Germinal center (tissue), 1 donor: ENCODE measurements around the gene MANBA.
"Not testable (repeated sequence)": the region's sequence is repeated elsewhere in the genome, so short reads cannot be mapped to it uniquely, and the experiment has no call there.

ENCODE experiments used
- DNase-seq: peaks from one replicate; pipeline ENCODE4 v3.0.0; 2012; ENCODE audit warnings: mixed read lengths, low spot score

Gene MANBA

DNA sequence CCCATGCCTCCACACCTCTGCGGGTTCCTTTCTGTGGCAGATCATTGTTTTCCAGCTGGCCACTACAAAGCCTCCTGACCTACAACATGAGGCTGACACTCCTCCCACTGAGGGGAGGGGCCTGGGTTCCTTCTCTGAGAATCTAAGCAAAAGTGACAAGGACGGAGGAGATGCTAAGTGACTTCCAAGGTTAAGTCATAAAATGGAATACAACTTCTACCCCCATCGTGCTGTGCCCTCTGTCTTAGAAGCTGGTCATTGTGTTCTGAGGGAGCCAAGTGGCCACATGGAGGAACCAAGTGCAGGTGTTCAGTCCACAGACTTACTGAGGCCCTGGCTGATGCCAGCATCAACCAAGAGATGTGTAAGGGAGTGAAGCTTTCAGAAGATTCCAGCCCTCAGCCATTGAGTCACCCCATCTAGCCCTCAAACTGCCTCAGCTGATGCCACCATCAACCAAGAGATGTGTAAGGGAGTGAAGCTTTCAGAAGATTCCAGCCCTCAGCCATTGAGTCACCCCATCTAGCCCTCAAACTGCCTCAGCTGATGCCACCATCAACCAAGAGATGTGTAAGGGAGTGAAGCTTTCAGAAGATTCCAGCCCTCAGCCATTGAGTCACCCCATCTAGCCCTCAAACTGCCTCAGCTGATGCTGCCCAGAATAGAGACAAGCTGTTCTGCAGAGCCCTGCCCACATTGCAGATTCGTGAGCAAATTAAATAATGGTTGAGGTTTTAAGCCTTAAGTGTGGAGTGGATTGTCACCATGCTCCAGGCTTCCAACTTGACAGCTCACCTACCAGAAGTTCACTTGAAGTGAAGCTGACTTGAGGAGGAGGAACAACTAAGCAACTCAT, 140.8 kb downstream of the MANBA start:
- DNase-seq: not testable (repeated sequence)

DNA sequence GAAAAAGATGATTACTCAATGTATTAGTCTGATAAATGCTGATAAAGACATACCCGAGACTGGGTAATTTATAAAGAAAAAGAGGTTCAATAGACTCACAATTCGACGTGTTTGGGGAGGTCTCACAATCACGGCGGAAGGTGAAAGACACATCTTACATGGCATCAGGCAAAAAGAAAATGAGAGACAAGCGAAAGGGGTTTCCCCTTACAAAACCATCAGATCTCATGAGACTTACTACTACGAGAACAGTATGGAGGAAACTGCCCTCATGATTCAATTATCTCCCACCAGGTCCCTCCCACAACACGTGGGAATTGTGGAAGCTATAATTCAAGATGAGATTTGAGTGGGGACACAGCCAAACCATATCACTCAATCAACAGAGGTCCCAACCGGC, 141.7 kb downstream of the MANBA start:
- not testable (repeated sequence) for DNase-seq

DNA sequence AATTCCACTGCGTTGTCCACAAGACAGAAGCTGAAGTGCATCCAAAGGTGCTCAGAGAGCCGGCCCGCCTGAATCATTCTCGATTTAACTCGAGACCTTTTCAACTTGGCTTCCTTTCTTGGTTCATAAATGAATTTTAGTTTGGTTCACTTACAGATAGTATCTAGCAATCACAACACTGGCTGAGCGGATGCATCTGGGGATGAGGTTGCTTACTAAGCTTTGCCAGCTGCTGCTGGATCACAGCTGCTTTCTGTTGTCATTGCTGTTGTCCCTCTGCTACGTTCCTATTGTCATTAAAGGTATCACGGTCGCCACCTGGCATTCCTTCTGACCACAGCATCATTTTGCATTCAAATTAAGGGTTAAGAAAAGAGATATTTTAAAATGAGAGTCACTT, 144.1 kb downstream of the MANBA start:
- DNase-seq: peak; percentile 61

DNA sequence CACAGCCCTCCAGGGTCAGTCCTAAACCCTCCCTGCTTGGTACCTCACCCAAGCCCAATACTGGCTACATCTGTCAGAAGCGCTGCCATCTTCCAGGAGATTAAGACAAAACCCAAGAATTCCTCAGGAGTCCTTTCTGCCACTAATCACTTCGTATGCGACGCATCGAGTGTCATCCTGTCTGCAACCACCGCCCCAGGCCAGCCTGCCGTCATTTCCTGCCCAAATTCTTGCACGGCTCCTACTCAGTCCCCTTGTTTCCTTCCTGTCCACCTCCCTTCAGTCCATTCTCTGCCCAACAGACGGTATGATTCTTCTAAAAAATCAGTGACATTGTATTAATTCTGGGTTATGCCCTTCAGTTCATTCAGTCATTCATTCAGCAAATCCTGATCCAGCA, 146.0 kb downstream of the MANBA start:
- DNase-seq: no peak

DNA sequence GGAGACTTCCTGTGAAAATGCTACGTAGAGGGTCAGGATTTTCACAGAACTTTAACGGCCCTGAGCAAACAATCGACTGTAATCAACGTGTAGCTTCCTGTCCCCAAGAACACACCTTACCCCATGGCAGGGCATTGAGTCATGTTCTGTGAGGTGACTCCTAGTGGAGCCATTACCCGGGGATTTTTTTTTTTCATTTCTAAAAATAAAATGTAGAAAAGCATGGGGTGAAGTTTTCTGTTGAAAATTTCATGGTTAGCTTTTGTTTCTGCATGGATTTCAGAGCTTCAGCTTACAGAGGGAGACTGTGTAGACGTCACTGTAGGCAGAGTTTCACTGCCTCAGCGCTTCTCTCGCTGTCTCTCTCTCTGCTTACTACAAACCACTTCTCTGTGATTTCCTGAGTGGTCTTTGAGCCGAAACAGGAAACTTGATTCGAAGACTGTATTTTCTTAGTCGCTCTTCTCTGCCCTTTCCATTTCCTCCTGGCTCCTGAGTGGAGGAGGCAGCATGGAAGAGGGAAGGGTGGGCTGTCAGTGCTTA, 147.9 kb downstream of the MANBA start:
- no peak for DNase-seq

DNA sequence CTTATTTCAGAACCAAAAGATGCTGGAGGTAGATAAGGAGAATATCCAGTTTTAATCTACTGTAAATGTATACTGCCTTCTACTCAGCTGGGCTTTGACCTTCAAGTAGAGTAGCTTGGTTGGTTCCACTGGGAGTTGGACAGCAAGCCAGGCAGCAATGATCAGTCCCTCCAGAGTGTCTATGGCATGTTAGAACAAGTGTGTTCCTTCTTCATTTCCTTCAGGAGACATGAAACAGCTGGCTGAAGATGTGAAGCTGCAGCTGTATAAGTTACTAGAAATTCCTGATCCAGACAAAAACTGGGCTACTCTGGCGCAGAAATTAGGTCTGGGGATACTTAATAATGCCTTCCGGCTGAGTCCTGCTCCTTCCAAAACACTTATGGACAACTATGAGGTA, 148.6 kb downstream of the MANBA start:
- no peak for DNase-seq

DNA sequence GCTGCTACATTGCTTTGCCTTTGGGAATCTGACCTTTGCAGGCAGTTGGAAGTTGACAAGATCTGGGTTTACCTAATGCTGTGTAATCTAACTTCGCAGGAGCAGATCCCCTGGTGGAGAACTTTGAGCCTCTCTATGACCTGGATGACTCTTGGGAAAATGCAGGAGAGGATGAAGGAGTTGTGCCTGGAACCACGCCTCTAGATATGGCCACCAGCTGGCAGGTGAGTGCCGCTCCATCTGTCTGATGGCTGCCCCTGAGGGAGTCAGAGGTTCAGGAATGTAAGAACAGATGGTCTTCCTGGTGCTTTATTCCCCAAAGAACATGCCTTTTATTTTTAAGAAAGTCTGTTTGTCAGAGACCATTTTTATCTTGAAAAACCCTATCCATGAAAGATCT, 150.3 kb downstream of the MANBA start:
- DNase-seq: no peak

DNA sequence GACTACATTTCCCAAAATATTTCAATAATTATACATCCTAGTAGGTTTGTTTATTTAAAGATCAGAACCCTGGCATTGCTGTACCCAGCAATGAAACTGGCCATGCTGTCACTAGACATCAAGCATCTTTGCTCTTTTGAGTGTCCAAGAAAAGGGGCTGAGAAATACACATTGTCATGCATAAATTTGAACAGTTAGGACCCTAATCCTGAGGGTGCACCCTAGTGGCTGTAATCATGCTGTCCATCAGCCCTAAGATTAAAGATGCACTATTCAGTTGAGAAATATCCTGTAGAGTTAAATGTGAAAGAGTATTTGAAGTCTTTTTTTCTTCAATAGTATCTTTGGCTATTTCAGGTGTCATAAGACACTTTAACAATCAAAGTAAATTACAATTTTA, 150.8 kb downstream of the MANBA start:
- DNase-seq: no peak

DNA sequence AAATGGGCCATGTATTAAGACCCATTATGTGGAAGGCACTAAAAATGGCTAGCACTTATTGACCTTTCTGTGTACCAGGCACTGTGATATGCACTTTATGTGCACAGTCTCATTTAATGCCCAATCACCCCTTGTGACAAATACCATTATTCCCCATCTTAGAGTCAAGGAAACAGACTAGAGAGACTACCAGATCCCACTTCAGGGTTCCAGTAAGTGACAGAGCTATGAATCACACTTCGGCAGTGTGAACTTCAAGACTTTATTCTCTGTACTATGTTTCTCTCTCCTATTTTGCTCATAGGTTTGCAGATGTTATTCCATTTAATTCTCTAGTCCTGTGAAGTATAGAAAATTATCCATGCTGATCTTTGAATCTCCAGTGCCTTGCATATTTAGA, 152.6 kb downstream of the MANBA start:
- no peak for DNase-seq

DNA sequence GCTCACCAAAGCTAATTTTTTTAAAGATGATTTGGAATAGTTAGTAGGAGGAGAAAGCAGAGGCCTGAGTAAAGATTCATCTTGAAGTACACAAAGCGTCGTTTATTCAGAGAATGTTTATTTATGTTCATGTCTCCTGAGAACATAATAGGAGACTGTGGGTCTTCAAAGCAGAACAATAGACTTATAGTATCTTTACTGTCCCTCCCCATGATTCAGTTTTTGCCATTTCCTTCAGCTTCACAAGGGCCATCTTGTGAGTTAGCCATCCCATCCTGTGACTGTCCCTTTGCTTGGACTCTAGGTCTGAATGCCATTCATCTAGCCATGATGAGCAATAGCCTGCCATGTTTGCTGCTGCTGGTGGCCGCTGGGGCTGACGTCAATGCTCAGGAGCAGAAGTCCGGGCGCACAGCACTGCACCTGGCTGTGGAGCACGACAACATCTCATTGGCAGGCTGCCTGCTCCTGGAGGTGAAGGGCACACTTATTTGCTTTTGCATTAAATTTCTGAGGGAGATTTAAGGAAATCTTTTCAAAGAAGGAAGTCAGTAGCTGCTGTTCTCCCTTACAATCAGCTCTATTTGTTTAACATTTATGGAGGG, 153.8 kb downstream of the MANBA start:
- DNase-seq: no peak

DNA sequence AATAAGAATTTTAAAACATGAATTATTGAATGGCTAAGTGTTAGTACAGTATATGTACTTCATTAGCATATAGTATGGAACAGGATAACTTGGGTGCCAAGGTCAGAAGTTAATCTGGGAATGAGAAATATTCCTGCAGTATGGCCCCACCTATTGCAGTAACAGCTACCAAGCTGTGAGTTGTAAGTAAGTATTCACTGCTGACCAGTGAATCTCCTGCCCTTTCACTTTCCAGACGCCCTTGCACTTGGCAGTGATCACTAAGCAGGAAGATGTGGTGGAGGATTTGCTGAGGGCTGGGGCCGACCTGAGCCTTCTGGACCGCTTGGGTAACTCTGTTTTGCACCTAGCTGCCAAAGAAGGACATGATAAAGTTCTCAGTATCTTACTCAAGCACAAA, 154.5 kb downstream of the MANBA start:
- DNase-seq: no peak

DNA sequence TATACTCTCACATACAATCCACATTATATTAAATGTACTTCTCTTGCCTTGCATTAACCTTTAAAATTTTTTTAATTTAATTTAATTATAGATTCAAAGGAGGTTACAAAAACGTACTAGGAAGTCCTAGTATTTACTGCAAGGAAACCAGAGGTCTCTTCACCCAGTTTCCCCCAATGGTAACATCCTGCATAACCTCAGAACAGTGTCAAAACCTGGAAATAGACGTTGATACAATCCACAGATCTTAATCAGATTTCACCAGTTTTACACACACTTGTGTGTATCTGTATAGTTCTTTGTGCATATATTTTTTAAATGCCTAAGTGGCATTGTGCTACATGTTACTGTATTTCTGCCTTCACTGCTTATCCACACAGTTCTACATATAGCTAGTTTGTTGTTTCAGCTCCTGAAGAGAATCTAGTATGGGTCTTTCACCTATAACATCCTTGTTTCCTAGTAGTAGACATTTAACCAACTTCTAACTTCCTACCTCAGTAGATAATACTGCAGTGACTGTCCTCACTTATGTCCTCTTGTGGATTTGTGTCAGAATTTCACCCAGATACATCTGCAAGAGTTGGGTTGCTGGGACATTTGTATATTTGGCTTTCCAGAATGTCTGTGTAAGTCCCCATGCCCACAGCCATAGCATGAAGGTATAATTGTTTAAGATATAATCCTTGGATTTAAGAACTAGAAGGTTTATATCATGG, 156.4 kb downstream of the MANBA start:
- DNase-seq: no peak

DNA sequence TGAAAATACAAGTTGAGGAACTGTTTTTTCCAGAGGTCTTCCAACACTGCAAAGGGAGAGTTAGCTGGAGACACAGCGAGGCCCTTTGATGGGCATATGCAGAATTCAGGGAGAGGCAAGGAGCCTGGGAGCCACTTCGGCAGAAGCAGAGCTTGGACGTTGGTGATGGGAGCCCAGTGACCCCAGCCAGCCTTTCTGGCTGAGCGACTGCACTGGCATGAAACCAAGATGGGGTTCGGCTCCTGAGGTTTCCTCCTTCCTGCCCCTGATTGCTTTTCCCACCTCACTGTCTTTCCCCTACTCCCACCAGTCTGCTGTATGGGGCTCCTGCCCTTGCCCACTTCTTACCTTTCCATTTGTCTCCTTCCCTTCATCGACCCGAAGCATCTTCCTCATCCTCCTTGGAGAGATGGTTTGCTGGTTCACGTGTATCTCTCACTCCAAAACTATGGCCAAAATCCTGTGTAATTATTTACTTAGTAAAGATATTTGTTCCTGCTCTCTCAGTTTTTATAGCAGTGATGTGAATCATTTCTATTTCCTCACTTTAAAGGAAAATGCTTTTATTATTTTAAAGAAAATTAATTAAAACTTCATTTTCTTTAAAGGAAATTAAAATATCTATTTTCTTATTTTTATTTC, 159.1 kb downstream of the MANBA start:
- DNase-seq: no peak

DNA sequence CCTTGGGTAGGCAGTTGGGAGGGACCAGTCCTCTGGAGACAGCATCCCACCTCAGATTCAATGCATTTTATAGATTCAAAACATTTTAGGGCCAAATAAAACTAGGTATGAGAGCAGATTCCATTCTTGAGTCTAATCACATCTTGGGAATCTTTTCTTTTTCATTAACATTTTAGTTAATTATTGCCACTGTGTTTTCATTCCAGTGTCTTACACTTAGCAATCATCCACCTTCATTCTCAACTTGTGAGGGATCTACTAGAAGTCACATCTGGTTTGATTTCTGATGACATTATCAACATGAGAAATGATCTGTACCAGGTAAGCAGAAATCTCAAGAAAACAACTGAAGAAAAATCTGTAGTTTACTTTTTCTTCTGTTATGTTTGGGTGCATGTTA, 160.1 kb downstream of the MANBA start:
- no peak for DNase-seq

DNA sequence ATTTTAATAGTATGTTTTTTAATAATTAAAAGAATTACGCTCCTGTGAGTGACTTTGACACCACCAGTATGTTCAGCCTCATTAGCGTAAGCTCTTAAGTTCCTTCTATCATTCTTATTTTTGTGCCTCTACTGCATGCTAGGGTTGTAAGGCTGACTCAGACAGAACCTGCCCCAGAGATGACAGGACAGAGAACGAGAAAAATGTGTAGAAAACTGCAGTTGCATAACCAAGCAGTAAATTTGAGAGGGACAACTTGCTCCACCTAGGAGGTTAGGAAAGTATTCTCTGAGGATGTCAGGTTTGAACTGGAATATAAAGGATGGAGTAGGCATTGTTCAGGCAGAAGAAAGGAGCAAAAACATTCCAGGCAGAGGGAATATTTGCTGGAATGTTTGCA, 160.9 kb downstream of the MANBA start:
- no peak for DNase-seq

DNA sequence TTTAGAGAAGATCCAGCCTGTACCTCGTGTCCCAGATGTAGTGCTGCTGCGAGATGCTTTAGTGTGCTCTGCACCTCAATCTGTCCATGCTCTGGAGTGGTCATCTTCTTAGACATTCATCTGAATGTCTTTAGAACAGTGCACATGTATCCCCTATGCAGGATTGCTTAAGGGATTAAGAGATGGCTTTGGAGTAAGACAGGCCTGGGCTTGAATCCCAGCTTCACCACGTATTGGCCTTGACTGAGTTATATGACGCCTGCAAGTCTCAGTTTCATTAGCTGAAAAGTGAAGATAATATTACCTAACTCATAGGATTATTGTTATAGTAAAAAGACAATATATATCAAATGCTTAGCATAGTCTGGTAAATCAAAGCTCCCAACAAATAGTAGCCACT, 161.3 kb downstream of the MANBA start:
- no peak for DNase-seq

DNA sequence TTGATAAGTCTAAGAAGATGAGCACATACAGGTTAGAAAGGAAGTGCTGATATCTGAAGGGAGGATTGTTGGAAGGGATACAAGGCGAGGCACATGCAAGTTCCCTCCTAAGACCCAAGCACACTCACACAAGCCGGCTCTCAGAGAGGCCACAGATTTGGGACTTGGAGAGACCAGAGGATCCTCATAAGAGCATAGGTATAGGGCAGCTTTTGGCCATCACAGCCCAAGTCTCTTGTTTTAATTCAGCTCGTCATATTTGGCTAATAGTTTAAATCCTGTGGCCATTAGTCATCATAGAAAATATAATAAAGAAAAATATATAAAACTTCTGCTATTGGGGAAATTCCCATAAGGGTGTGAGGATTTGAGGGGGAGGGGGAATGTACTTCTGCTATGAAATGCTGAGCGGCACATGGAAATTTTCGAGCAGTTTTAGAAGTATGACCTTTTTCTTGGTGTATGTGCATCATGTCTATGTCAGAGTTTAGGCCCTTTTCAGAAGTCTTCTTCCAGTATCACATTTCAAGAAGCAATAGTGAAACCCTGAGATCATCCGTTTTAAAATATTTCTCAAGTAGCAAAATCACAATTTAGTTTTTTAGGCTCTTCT, 161.9 kb downstream of the MANBA start:
- DNase-seq: no peak

DNA sequence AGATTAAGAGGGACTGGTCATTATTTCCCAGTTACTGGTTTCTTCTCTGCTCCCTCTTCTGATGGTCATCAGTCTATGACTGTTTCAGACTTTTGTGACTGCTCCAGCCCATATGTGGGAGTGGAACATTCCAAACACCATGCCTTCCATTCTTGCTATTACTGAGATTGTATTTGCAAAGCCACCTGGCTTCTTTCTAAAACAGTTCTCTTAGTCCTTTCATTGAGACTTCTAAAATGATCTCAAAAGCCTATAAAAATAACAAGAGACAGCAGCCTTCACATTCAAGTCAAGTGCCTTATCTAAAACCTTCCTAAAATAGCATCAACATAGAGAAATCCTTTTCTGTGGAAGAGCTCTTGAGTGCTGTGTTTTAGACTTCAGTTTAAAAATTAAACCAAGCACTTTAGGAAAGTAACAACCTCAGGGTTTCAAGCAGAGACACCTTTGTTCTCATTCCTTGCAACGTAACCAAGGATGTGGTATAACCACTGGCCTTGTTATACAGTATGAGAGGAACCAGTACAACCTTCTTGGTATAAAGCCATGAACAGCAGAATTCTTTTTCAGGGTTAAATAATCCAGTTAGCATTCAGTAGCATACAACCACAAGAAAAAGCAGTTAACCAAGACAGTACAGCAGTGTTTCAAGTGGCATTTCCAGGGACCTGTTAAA, 162.5 kb downstream of the MANBA start:
- DNase-seq: no peak

DNA sequence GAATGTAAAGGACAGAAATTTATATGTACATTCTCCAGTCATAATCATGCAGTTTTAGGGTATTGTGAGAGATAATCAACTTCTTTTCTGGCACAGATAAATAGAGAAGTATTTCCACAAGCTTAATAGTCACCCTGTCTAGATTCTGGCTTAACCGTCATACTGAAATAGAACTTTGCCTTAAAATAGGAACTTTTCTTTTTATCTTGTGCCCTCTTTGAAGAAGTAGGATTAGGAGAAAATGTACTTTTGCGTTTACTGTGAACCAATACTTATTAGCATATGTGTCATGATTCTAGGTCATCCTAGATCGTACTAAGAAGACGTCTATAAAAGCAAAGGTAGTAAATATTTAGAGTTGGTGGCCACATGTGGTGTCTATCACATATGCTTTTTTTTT, 164.2 kb downstream of the MANBA start:
- no peak for DNase-seq

DNA sequence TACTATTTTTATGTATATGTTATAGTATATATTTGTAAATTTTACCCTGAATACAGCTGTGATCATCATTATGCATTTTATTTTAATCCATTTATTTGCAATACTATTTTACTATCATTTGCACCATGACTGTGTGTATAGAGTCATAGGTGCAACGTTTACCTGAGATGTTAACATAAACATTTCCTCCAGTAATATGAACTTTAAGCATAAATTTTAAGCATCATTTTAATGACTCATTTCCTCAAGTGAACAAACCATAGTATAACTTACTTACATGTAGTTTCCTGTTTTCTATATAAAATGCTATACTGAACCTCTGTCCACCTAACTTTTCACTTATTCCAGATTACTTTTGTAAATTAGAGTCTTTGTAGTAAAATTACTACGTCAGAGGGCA, 166.8 kb downstream of the MANBA start:
- DNase-seq: no peak

DNA sequence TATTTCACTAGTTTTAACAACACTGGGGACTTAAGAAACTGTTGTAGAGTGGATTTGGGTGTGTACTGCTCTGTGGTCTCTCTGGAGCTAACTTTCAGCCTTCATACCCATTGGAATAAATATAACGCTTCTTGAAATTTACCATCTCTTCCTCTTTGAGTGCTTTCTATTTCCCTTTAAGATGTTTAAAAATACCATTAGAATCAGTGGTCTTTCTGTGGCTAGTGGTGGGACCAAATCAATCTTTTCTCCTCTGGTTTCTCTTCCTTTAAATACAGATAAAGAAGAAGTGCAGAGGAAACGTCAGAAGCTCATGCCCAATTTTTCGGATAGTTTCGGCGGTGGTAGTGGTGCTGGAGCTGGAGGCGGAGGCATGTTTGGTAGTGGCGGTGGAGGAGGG, 167.6 kb downstream of the MANBA start:
- no peak for DNase-seq
